Loucy (cell line): ENCODE data around the gene ADAMTS6.

ENCODE experiments used
- H2AFZ ChIP-seq: fragments of 200-600 bp; sonication (generic); 2 replicates; pipeline ENCODE4 v1.6.0; 2016; ENCODE audit warnings: antibody characterized with exemption, mild to moderate bottlenecking, low read length, moderate library complexity
- H3F3A ChIP-seq: fragments of 200-600 bp; 2 replicates; pipeline ENCODE4 v1.6.0; 2016; ENCODE audit warnings: antibody characterized with exemption, low read depth, mild to moderate bottlenecking
- H3K27me3 ChIP-seq: fragments of 200-600 bp; sonication (generic); 2 replicates; pipeline ENCODE4 v1.6.1; 2014; ENCODE audit warnings: low read length, mild to moderate bottlenecking; ENCODE audit not compliant: insufficient read depth, poor library complexity, severe bottlenecking
- H3K36me3 ChIP-seq: fragments of 200-600 bp; sonication (generic); 2 replicates; pipeline ENCODE4 v1.6.1; 2016; ENCODE audit warnings: low read length; ENCODE audit not compliant: insufficient read depth
- H3K4me1 ChIP-seq: fragments of 200-600 bp; sonication (generic); 2 replicates; pipeline ENCODE4 v1.5.1; 2014; ENCODE audit warnings: low read length, mild to moderate bottlenecking; ENCODE audit not compliant: insufficient read depth, poor library complexity, severe bottlenecking
- H3K4me2 ChIP-seq: fragments of 200-600 bp; sonication (generic); 2 replicates; pipeline ENCODE4 v1.6.0; 2014; ENCODE audit warnings: antibody characterized with exemption, low read length, low read depth, mild to moderate bottlenecking; ENCODE audit not compliant: poor library complexity, severe bottlenecking
- H3K4me3 ChIP-seq: fragments of 200-600 bp; sonication (generic); 2 replicates; pipeline ENCODE4 v1.5.1; 2014; ENCODE audit warnings: low read length, mild to moderate bottlenecking, mixed read lengths; ENCODE audit not compliant: poor library complexity, severe bottlenecking
- H3K79me2 ChIP-seq: fragments of 200-600 bp; sonication (generic); 2 replicates; pipeline ENCODE4 v1.6.1; 2014; ENCODE audit warnings: low read length; ENCODE audit not compliant: insufficient read depth
- H3K9ac ChIP-seq: fragments of 200-600 bp; sonication (generic); 2 replicates; pipeline ENCODE4 v1.6.0; 2014; ENCODE audit warnings: mild to moderate bottlenecking, low read depth, low read length, moderate library complexity; ENCODE audit not compliant: poor library complexity, severe bottlenecking
- H3K9me2 ChIP-seq: fragments of 200-600 bp; sonication (generic); replicated peaks from 2 replicates; pipeline ENCODE4 v1.6.1; 2016; ENCODE audit warnings: low read depth, low read length, mixed read lengths
- H3K9me3 ChIP-seq: fragments of 200-600 bp; sonication (generic); 2 replicates; pipeline ENCODE4 v1.6.1; 2014; ENCODE audit warnings: mild to moderate bottlenecking, antibody characterized with exemption, low read length, low read depth; ENCODE audit not compliant: insufficient read depth
- H4K20me1 ChIP-seq: fragments of 200-600 bp; sonication (generic); 2 replicates; pipeline ENCODE4 v1.6.0; 2014; ENCODE audit warnings: antibody characterized with exemption, low read length, mild to moderate bottlenecking; ENCODE audit not compliant: insufficient read depth, poor library complexity, severe bottlenecking
- CTCF ChIP-seq: fragments of 200-600 bp; sonication (generic); conservative IDR thresholded peaks from 2 replicates; pipeline ENCODE4 v1.5.1; 2014; ENCODE audit warnings: mild to moderate bottlenecking, antibody characterized with exemption, low read length
- EZH2phosphoT487 ChIP-seq: fragments of 200-600 bp; IDR thresholded peaks from 2 replicates; pipeline ENCODE4 v1.6.1; 2018; ENCODE audit warnings: antibody characterized with exemption, mild to moderate bottlenecking, moderate library complexity, borderline replicate concordance

Gene ADAMTS6

GRCh38 chr5:65394087-65394486 is 87.6 kb downstream of the ADAMTS6 start:
- Histone ChIP-seq H3K4me2 (no peak overlapping the region), H3F3A (no peaks in the 10 kb centered on the region), H3K9me2 (no peaks in the 10 kb centered on the region), H3K4me1 (no peaks in the 10 kb centered on the region), H3K27me3 (no peaks in the 10 kb centered on the region), H2AFZ (no peak overlapping the region), H3K79me2 (no peaks in the 10 kb centered on the region), H3K4me3 (no peak overlapping the region), H3K36me3 (no peaks in the 10 kb centered on the region), H3K9ac (no peak overlapping the region), H3K9me3 (no peaks in the 10 kb centered on the region), H4K20me1 (no peaks in the 10 kb centered on the region)
- TF ChIP-seq EZH2phosphoT487: no peak
- TF ChIP-seq CTCF: no peak

- H3F3A ChIP-seq: no peaks in the 10 kb centered on the region
- H3K4me1 ChIP-seq: no peaks in the 10 kb centered on the region
- no peak overlapping the region for H3K9ac ChIP-seq
- no peaks in the 10 kb centered on the region for H3K79me2 ChIP-seq
- TF ChIP-seq EZH2phosphoT487: no peak
- TF ChIP-seq CTCF: no peak
- no peaks in the 10 kb centered on the region for H3K9me2 ChIP-seq
- H3K4me2 ChIP-seq: no peak overlapping the region
- no peaks in the 10 kb centered on the region for H4K20me1 ChIP-seq
- H3K4me3 ChIP-seq: no peak overlapping the region
- no peaks in the 10 kb centered on the region for H3K9me3 ChIP-seq
- no peak overlapping the region for H2AFZ ChIP-seq
- no peaks in the 10 kb centered on the region for H3K27me3 ChIP-seq
- H3K36me3 ChIP-seq: no peaks in the 10 kb centered on the region
Observed at GRCh38 chr5:65391591-65391990, 90.1 kb downstream of the ADAMTS6 start.

- no peak overlapping the region for H3K9ac ChIP-seq
- no peaks in the 10 kb centered on the region for H3F3A ChIP-seq
- H3K79me2 ChIP-seq: no peaks in the 10 kb centered on the region
- H4K20me1 ChIP-seq: no peaks in the 10 kb centered on the region
- H3K9me2 ChIP-seq: no peaks in the 10 kb centered on the region
- TF ChIP-seq CTCF: no peak
- no peak for TF ChIP-seq EZH2phosphoT487
- no peaks in the 10 kb centered on the region for H3K27me3 ChIP-seq
- no peaks in the 10 kb centered on the region for H3K9me3 ChIP-seq
- no peaks in the 10 kb centered on the region for H3K4me1 ChIP-seq
- no peak overlapping the region for H3K4me3 ChIP-seq
- no peaks in the 10 kb centered on the region for H3K36me3 ChIP-seq
- no peak overlapping the region for H3K4me2 ChIP-seq
- no peak overlapping the region for H2AFZ ChIP-seq
Observed at GRCh38 chr5:65390208-65390607, 91.5 kb downstream of the ADAMTS6 start.
